Ovary (tissue), 9 donors: Measurements from ENCODE around the gene GLB1L3. TPM values are rescaled to one million over a fixed set of nuclear protein-coding genes. Genes with fewer than 3 reads are reported as not detected.

ENCODE experiments used
- DNase-seq, 5 donors: peaks; one replicate each; pipeline ENCODE4 v3.0.0-alpha.2; 2019 to 2020
- H3K27ac ChIP-seq, 2 donors: fragments of 200-600 bp; one replicate each; pipeline versions ENCODE4 v1.5.1 to v1.8.0; 2019 to 2022
- H3K27me3 ChIP-seq: fragments of 200-600 bp; one replicate; pipeline ENCODE4 v1.8.0; 2022
- H3K36me3 ChIP-seq: fragments of 200-600 bp; sonication (generic); one replicate; pipeline ENCODE4 v1.5.1; 2019
- H3K4me1 ChIP-seq: one replicate; pipeline ENCODE4 v1.8.1; 2013; ENCODE audit warnings: mild to moderate bottlenecking, moderate library complexity; ENCODE audit not compliant: insufficient read depth
- H3K4me3 ChIP-seq: fragments of 200-600 bp; sonication (generic); one replicate; pipeline ENCODE4 v1.5.1; 2017
- H3K9me3 ChIP-seq, 2 donors: fragments of 200-600 bp in 1 of 2; sonication (generic) in 1 of 2; one replicate each; pipeline versions ENCODE4 v1.5.1 to v1.8.1; 2013 to 2019; ENCODE audit warnings: mild to moderate bottlenecking in 1 of 2, moderate library complexity in 1 of 2
- CTCF ChIP-seq, 3 donors: fragments of 450-650 bp in 2 of 3; fragments of 200-600 bp in 1 of 3; IDR thresholded peaks; one replicate each; pipeline versions ENCODE4 v1.5.1 to v1.8.0; 2016 to 2022; ENCODE audit warnings: antibody characterized with exemption in 3 of 3, mild to moderate bottlenecking in 1 of 3
- EP300 ChIP-seq: sonication (generic); formaldehyde crosslinking; IDR thresholded peaks from one replicate; pipeline ENCODE4 v1.6.1; 2017; ENCODE audit warnings: antibody characterized with exemption
- POLR2A ChIP-seq: fragments of 450-650 bp; IDR thresholded peaks from one replicate; pipeline ENCODE4 v1.6.1; 2017; ENCODE audit warnings: antibody characterized with exemption, mild to moderate bottlenecking, moderate library complexity
- WGBS, 3 donors: extraction: QIAGEN DNeasy Blood & Tissue Kit in 1 of 3; methylation state at CpG; one replicate each; pipeline versions ENCODE4 v1.1.5 to v1.1.7; 2013 to 2017; 5-methylcytosine and 5-hydroxymethylcytosine counted together
- intact Hi-C, 4 donors: fragments of 100-400 bp; cut with DNase I; formaldehyde crosslinking; loops; one replicate each; pipeline versions ENCODE4 v1.11.0 to v1.15.1; 2022 to 2023
- polyA plus RNA-seq, 2 donors: library from polyadenylated mRNA; stranded (reverse); fragments of 200-250 nt in 1 of 2; fragments of 350-450 nt in 1 of 2; fragmentation: Illumina TruSeq in 1 of 2; extraction: RNeasy Lipid Tissue Mini Kit (QIAGEN cat#74804) in 1 of 2; gene quantifications; one replicate each; pipeline ENCODE4 v1.2.3, GENCODE V29; 2013 to 2014
- total RNA-seq, 7 donors: library from RNA; depleted of rRNA in 2 of 7; stranded (reverse); fragments of >200 nt in 2 of 7; fragmentation: NEBNext Ultra II Directional in 3 of 7; extraction: Animal tissue kit (Norgen Biotek cat#: 25700) in 3 of 7; gene quantifications; one replicate each; pipeline versions ENCODE4 v1.1.0 to v1.2.4, GENCODE V29; 2016 to 2023
- donor health status: DM: no; HTN: no; CAD: no; lungs with moderate emphysema.
- donor health status: DM: no; HTN: no; CAD: no.
- donor health status: Bipolar disorder and iron deficiency.
- donor health status: DM: yes; HTN: yes; CAD: no.
- donor health status: DM: no; HTN: no; CAD: no.
- donor health status: DM: yes; HTN: yes; CAD: no.

The GLB1L3 gene
- total and polyA plus RNA-seq, 9 donors: 0.07 to 0.20 (median 0.12) TPM; not detected in 4

GRCh38 chr11:134245434-134245833 lies 30.7 kb upstream of the GLB1L3 start:
- H3K9me3 ChIP-seq: no peaks in the 10 kb centered on the region
- TF ChIP-seq CTCF (IDR thresholded peaks at IDR 0.05): no peak
- TF ChIP-seq POLR2A: no peak
- TF ChIP-seq EP300: no peak
- WGBS, 3 donors: 86 to 92% (median 86%) methylated on average over 14 of the region's 14 CpGs
- intact Hi-C loops: no loop called here
- no peaks in the 10 kb centered on the region for H3K4me1 ChIP-seq
- H3K27me3 ChIP-seq: no peaks in the 10 kb centered on the region
- no peak overlapping the region for H3K27ac ChIP-seq
- no peak for DNase-seq
- H3K4me3 ChIP-seq: no peak overlapping the region
- no peaks in the 10 kb centered on the region for H3K36me3 ChIP-seq

- intact Hi-C loops: no loop called here
- Histone ChIP-seq H3K27ac (no peak overlapping the region), H3K9me3 (no peaks in the 10 kb centered on the region), H3K27me3 (no peaks in the 10 kb centered on the region), H3K4me3 (no peak overlapping the region), H3K4me1 (no peaks in the 10 kb centered on the region), H3K36me3 (no peaks in the 10 kb centered on the region)
- WGBS, 3 donors: 75 to 93% (median 82%) methylated on average over 11 of the region's 11 CpGs
- no peak for DNase-seq
- TF ChIP-seq EP300: no peak
- TF ChIP-seq CTCF (IDR thresholded peaks at IDR 0.05): no peak
- TF ChIP-seq POLR2A: no peak
Observed at GRCh38 chr11:134246100-134246499, 30.1 kb upstream of the GLB1L3 start.

GRCh38 chr11:134246678-134247077 lies 29.5 kb upstream of the GLB1L3 start:
- Histone ChIP-seq H3K4me1 (no peaks in the 10 kb centered on the region), H3K27ac (no peak overlapping the region), H3K9me3 (no peaks in the 10 kb centered on the region), H3K36me3 (no peaks in the 10 kb centered on the region), H3K27me3 (no peaks in the 10 kb centered on the region), H3K4me3 (no peak overlapping the region)
- TF ChIP-seq EP300: no peak
- WGBS, 3 donors: 70 to 80% (median 78%) methylated on average over 4 of the region's 4 CpGs
- DNase-seq: no peak
- intact Hi-C loops: no loop called here

- WGBS, 3 donors: 34 to 44% (median 41%) methylated on average over 7 of the region's 7 CpGs
Observed at GRCh38 chr11:134248910-134249480, 27.2 kb upstream of the GLB1L3 start.

More at GRCh38 chr11:134248910-134249480, 27.2 kb upstream of the GLB1L3 start:
- Histone ChIP-seq H3K9me3 (no peaks in the 10 kb centered on the region), H3K4me3 (no peak overlapping the region), H3K27ac (no peak overlapping the region), H3K4me1 (peaks cover 3% of the 10 kb centered on the region), H3K27me3 (no peaks in the 10 kb centered on the region), H3K36me3 (no peaks in the 10 kb centered on the region)
- TF ChIP-seq CTCF (IDR thresholded peaks at IDR 0.05) (no peak), POLR2A (no peak), EP300 (no peak)
- intact Hi-C loops: no loop called here
- no peak for DNase-seq
